Peyer's patch (tissue), 4 donors: Measurements from ENCODE around the gene GOLGA7B. TPM values are rescaled to one million over a fixed set of nuclear protein-coding genes. Genes with fewer than 3 reads are reported as not detected.

Experiments used
- DNase-seq, 3 donors: peaks; one replicate each; pipeline ENCODE4 v3.0.0-alpha.2; 2017 to 2019
- H3K27ac ChIP-seq, 4 donors: fragments of 200-600 bp; sonication (generic); one replicate each; pipeline ENCODE4 v1.5.1; 2016 to 2019
- H3K27me3 ChIP-seq, 2 donors: fragments of 200-600 bp; sonication (generic); one replicate each; pipeline ENCODE4 v1.5.1; 2019
- H3K36me3 ChIP-seq, 3 donors: fragments of 200-600 bp; sonication (generic); one replicate each; pipeline ENCODE4 v1.5.1; 2016 to 2019
- H3K4me1 ChIP-seq, 4 donors: fragments of 200-600 bp; sonication (generic); one replicate each; pipeline ENCODE4 v1.5.1; 2016 to 2019
- H3K4me3 ChIP-seq, 4 donors: fragments of 200-600 bp; sonication (generic); 1 replicate in 3 of 4; 2 replicates in 1 of 4; pipeline ENCODE4 v1.5.1; 2016 to 2019; ENCODE audit warnings: mild to moderate bottlenecking in 1 of 4
- H3K9me3 ChIP-seq, 4 donors: fragments of 200-600 bp; sonication (generic); one replicate each; pipeline ENCODE4 v1.5.1; 2016 to 2019; ENCODE audit warnings: mild to moderate bottlenecking in 1 of 4
- POLR2A ChIP-seq, 2 donors: fragments of 450-650 bp; IDR thresholded peaks; one replicate each; pipeline ENCODE4 v1.5.1; 2017; ENCODE audit warnings: antibody characterized with exemption in 2 of 2, mild to moderate bottlenecking in 2 of 2, moderate library complexity in 2 of 2
- total RNA-seq, 4 donors: library from RNA; depleted of rRNA; stranded (reverse); fragments of >200 nt; gene quantifications; one replicate each; pipeline ENCODE4 v1.1.0, GENCODE V29; 2016
- TF ChIP-seq, protein P1 (sequence below), 6 experiments: fragments of 450-650 bp in 4 of 6; fragments of 200-600 bp in 2 of 6; sonication (generic) in 1 of 6; IDR thresholded peaks; one replicate each; pipeline ENCODE4 v1.5.1; 2017 to 2019; ENCODE audit warnings: antibody characterized with exemption in 6 of 6, mild to moderate bottlenecking in 3 of 6, moderate library complexity in 1 of 6

The GOLGA7B gene
- total RNA-seq, 4 donors from 2014 or later = 0.27 to 0.88 (median 0.79) TPM

DNA sequence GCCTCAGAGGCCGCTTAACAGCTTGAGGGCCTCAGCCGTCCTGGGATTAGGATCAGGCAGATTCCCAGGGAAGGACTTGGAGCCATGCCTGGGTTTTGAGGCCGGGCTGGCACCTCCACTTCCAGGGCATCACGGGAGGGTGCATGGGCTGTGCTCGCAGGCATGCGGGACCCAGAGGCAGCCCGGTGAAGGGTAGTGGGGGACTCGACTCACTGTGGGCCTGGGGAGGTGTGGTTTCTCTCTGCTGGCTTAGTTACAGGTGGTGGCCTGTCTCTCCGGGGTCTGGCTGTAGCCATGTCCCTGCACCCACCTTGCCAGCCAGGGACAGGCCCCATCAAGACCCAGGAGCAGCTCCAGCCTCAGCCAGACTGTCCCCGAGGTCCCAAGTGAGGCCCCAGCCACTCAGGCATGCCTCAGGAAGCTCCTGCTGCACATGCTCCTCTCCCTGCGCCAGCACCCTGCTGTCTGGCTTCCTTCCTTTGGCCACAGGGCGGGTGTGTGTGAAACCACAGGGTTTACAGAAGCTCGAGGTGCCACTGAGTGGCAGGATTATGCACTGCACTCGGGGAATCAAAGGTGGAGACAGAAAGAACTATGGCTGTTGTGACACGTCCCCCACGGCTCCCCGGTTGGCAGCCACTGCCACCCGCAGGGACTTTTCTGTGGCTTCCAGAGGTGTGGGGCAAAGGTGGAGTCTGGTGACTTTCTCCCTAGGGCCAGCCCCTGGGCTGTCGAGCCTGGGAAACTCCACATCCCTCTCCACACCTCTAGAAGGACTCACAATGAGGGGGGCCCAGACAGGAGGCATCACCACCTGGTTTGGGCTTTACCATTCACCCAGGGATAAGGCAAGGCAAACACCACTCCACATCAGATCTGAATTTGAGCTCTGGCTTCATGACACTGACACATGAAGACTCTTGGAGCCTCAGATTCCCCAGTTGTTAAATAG lies 19.7 kb downstream of the GOLGA7B start:
- no peaks in the 10 kb centered on the region for H3K9me3 ChIP-seq
- H3K4me3 ChIP-seq = no peak overlapping the region
- no peaks in the 10 kb centered on the region for H3K36me3 ChIP-seq
- no peak overlapping the region for H3K27ac ChIP-seq
- peak; percentile 71 to 91 (median 87) for DNase-seq
- no peak for TF ChIP-seq POLR2A (IDR thresholded peaks at IDR 0.05)
- TF ChIP-seq, protein P1, sequence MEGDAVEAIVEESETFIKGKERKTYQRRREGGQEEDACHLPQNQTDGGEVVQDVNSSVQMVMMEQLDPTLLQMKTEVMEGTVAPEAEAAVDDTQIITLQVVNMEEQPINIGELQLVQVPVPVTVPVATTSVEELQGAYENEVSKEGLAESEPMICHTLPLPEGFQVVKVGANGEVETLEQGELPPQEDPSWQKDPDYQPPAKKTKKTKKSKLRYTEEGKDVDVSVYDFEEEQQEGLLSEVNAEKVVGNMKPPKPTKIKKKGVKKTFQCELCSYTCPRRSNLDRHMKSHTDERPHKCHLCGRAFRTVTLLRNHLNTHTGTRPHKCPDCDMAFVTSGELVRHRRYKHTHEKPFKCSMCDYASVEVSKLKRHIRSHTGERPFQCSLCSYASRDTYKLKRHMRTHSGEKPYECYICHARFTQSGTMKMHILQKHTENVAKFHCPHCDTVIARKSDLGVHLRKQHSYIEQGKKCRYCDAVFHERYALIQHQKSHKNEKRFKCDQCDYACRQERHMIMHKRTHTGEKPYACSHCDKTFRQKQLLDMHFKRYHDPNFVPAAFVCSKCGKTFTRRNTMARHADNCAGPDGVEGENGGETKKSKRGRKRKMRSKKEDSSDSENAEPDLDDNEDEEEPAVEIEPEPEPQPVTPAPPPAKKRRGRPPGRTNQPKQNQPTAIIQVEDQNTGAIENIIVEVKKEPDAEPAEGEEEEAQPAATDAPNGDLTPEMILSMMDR (IDR thresholded peaks at IDR 0.05) = peak; percentile 53 to 99 (median 82)
- H3K27me3 ChIP-seq = no peaks in the 10 kb centered on the region
- peaks cover 0 to 5% (median 5%) of the 10 kb centered on the region in 4 donors for H3K4me1 ChIP-seq

DNA sequence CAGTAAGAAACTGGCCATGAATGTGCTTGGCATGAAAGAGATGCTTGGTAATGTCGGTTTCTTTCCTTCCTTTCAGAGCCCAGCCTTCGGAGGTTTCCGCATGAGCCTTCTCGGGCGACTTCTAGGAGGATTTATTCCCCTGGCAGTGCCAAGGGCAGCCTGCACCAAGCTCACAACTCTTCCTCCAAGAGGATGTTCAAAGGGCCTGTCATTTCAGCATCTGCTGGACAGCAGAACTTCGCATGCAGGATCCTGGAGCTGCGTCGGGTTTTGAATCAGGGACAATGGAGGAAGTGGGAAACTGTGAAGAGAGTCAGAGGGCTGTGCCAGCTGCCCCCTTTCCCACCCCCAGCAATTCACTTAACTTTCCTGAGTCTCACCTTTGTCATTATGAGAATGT lies 21.3 kb downstream of the GOLGA7B start:
- no peak overlapping the region for H3K27ac ChIP-seq
- H3K36me3 ChIP-seq = no peaks in the 10 kb centered on the region
- H3K4me3 ChIP-seq = no peak overlapping the region
- no peaks in the 10 kb centered on the region for H3K27me3 ChIP-seq
- peaks cover 0 to 5% (median 5%) of the 10 kb centered on the region in 4 donors for H3K4me1 ChIP-seq
- TF ChIP-seq POLR2A (IDR thresholded peaks at IDR 0.05) = no peak
- TF ChIP-seq, protein P1 (IDR thresholded peaks at IDR 0.05) = no peak
- no peak for DNase-seq
- no peaks in the 10 kb centered on the region for H3K9me3 ChIP-seq

DNA sequence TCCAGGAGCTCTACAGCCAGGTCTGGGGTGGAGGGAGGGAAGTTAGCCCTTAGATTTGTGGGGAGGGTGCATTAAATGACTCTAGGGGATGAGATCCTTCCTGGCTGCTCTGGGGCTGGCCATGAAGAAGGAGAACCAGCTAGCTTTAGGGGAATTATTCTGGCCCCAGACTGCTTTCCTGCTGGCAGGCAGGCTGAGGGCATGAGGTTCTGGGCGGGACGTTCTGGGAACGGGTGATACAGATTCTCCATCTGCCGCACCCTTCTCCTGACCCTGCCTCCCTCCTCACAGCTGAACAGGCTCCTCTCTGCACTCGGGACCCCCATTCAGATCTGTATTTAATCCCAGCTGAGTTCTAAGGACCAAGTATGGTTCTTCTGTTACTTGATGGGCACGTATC lies 23.9 kb downstream of the GOLGA7B start:
- Histone ChIP-seq H3K4me3 (no peak overlapping the region), H3K36me3 (no peaks in the 10 kb centered on the region), H3K4me1 (peaks cover 0 to 5% (median 5%) of the 10 kb centered on the region in 4 donors), H3K9me3 (no peaks in the 10 kb centered on the region), H3K27me3 (no peaks in the 10 kb centered on the region), H3K27ac (no peak overlapping the region)
- no peak for TF ChIP-seq POLR2A (IDR thresholded peaks at IDR 0.05)
- TF ChIP-seq, protein P1 (IDR thresholded peaks at IDR 0.05) = no peak
- no peak for DNase-seq

DNA sequence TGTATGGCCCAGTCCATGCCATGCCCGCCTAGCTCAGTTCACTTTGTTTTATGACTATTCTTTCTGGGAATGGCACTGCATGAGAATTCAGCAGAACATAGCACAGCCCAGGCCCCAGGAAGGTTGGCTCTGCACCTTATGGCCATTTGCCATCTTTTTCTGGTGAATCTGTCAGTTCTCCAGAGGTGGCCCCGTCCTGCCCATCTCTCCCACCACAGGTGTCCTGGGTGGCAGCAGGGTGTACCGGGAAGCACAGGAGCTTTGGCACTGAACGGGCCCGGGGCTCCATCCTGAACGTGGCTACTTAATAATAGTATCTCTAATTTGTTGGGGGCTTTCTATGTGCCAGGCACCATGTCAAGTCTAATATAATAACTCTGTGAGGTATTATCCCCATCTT lies 24.7 kb downstream of the GOLGA7B start:
- DNase-seq = no peak
- no peaks in the 10 kb centered on the region for H3K9me3 ChIP-seq
- H3K4me3 ChIP-seq = no peak overlapping the region
- peaks cover 0 to under 1% (median 0%) of the 10 kb centered on the region in 4 donors for H3K4me1 ChIP-seq
- H3K27ac ChIP-seq = no peak overlapping the region
- no peaks in the 10 kb centered on the region for H3K36me3 ChIP-seq
- H3K27me3 ChIP-seq = no peaks in the 10 kb centered on the region
- TF ChIP-seq, protein P1 (IDR thresholded peaks at IDR 0.05) = no peak
- no peak for TF ChIP-seq POLR2A (IDR thresholded peaks at IDR 0.05)

DNA sequence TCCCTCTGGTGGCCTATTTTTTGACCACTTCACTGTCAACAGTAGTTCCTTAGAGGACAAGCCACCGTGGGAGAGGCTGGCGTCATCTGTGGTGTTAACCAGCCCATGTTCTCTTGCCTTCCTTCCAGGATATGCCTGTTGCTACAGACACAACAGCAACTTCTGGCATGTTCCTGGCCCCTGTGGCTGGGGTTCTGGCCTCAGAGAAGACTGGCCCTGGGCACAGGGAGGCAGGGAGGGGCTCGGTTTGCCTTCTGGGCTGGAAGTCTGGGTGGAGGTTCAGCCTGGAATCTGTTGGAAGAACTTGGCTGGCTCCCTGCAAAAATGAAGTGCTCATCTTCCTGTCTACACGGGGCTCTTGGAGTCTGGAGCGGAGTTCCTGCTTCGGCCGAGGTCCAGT lies 25.7 kb downstream of the GOLGA7B start:
- no peak for DNase-seq
- Histone ChIP-seq H3K27me3 (no peaks in the 10 kb centered on the region), H3K4me3 (no peak overlapping the region), H3K9me3 (no peaks in the 10 kb centered on the region), H3K27ac (no peak overlapping the region), H3K4me1 (no peaks in the 10 kb centered on the region), H3K36me3 (no peaks in the 10 kb centered on the region)
- no peak for TF ChIP-seq POLR2A (IDR thresholded peaks at IDR 0.05)
- TF ChIP-seq, protein P1 (IDR thresholded peaks at IDR 0.05) = no peak
